Uterus (tissue), 2 donors: Measurements from ENCODE around the gene ZBTB49.

Source experiments
- CTCF ChIP-seq, 4 experiments: fragments of 200-600 bp in 2 of 4; fragments of 450-650 bp in 2 of 4; sonication (generic) in 2 of 4; IDR thresholded peaks; one replicate each; pipeline ENCODE4 v1.5.1; 2016 to 2019; ENCODE audit warnings: antibody characterized with exemption in 4 of 4, mild to moderate bottlenecking in 2 of 4, moderate library complexity in 1 of 4
- POLR2A ChIP-seq, 2 donors: fragments of 450-650 bp; IDR thresholded peaks; one replicate each; pipeline ENCODE4 v1.6.1; 2016; ENCODE audit warnings: antibody characterized with exemption in 2 of 2, mild to moderate bottlenecking in 1 of 2, moderate library complexity in 1 of 2

GRCh38 chr4:4296283-4296846, 6.3 kb downstream of the ZBTB49 start:
- TF ChIP-seq POLR2A (IDR thresholded peaks at IDR 0.05) (no peak), CTCF (IDR thresholded peaks at IDR 0.05) (no peak)
